ENCODE measurements around the gene GSG1L.
"Not testable (repeated sequence)": the region's sequence is repeated elsewhere in the genome, so short reads cannot be mapped to it uniquely, and the experiment has no call there.

- not testable (repeated sequence) for TF ChIP-seq CTCF (IDR thresholded peaks at IDR 0.05; ENCODE audit: low read depth, low read length); POLR2A (IDR thresholded peaks at IDR 0.05; ENCODE audit: extremely low read depth, insufficient read length); MAX (IDR thresholded peaks at IDR 0.05; ENCODE audit: low read depth, low read length)
These were observed 190.9 kb downstream of the GSG1L start for GRCh38 chr16:27872627-27873026.

Data from NB4 (cell line).